ENCODE results near the gene METTL26. TPM values are rescaled to one million over a fixed set of nuclear protein-coding genes. Genes with fewer than 3 reads are reported as not detected.

METTL26 gene
- total RNA-seq, 1 experiment from 2014 or later: 149 TPM

DNA sequence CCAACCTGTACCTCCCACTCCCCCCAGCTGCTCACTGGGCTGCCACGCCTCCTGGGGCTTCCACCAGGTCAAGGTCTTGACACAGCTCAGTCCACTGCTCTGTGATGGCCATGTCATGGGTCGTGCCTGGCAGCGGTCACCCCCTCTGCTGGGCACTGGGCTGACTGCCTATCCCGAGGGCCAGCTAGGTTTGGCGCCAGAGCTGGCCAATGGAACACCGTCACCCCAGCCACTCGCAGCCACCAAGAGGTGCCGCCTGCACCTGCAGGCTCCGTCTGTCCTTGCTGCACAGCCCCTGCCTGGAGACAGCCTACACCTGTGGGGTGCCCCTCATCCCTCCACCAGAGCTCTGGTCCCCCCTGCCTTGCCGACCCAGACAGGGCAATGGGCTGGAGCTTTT is 50.8 kb downstream of the METTL26 start:
- Histone ChIP-seq H3K79me2 (ENCODE audit: low read length) (peaks cover 6% of the 10 kb centered on the region; the same call in 1 of the 2 replicates), H3K4me1 (ENCODE audit: low read length) (peaks cover 24% of the 10 kb centered on the region), H3K4me3 (ENCODE audit: low read length) (no peak overlapping the region), H3K27me3 (ENCODE audit: low read length) (no peaks in the 10 kb centered on the region), H3K9ac (ENCODE audit: low read length) (no peak overlapping the region), H4K20me1 (ENCODE audit: insufficient read depth, low read depth, low read length) (peaks cover 6% of the 10 kb centered on the region), H2AFZ (ENCODE audit: low read length) (no peak overlapping the region), H3K27ac (ENCODE audit: low read length) (no peak overlapping the region), H3K9me3 (ENCODE audit: low read length) (no peaks in the 10 kb centered on the region), H3K36me3 (ENCODE audit: insufficient read depth, low read length) (no peaks in the 10 kb centered on the region), H3K4me2 (ENCODE audit: low read depth, low read length, poor library complexity, severe bottlenecking) (no peak overlapping the region), H3K9me2 (replicated peaks; ENCODE audit: insufficient read depth, low read length) (no peaks in the 10 kb centered on the region)
- DNase-seq: peak; percentile 63

Other genes starting within 250 kb of the METTL26 start
- gene NME4, start 239.1 kb downstream of the METTL26 start, total RNA-seq (2014; rRNA removed; shearing (Covaris generic); ENCODE audit: low replicate concordance): 102 and 190 TPM in 2 replicates
- gene DECR2, start 234.4 kb downstream of the METTL26 start, total RNA-seq (2014; rRNA removed; shearing (Covaris generic); ENCODE audit: low replicate concordance): 5.3 and 10.4 TPM in 2 replicates
- 6.0 and 17.2 TPM in 2 replicates for gene RAB11FIP3, start 210.7 kb downstream of the METTL26 start, total RNA-seq (2014; rRNA removed; shearing (Covaris generic); ENCODE audit: low replicate concordance)
- 26.7 and 51.3 TPM in 2 replicates for gene CAPN15, start 108.6 kb downstream of the METTL26 start, total RNA-seq (2014; rRNA removed; shearing (Covaris generic); ENCODE audit: low replicate concordance)
- not detected in 2 replicates for gene PRR35, start 75.9 kb downstream of the METTL26 start, total RNA-seq (2014; rRNA removed; shearing (Covaris generic); ENCODE audit: low replicate concordance)
- 3.7 and 5.9 TPM in 2 replicates for gene NHLRC4, start 69.3 kb downstream of the METTL26 start, total RNA-seq (2014; rRNA removed; shearing (Covaris generic); ENCODE audit: low replicate concordance)
- 35.7 and 64.3 TPM in 2 replicates for gene PIGQ, start 66.3 kb downstream of the METTL26 start, total RNA-seq (2014; rRNA removed; shearing (Covaris generic); ENCODE audit: low replicate concordance)
- 5.9 and 11.3 TPM in 2 replicates for gene RAB40C, start 46.2 kb downstream of the METTL26 start, total RNA-seq (2014; rRNA removed; shearing (Covaris generic); ENCODE audit: low replicate concordance)
- 0.22 TPM in 1 of 2 replicates, not detected in the other for gene WFIKKN1, start 5.3 kb downstream of the METTL26 start, total RNA-seq (2014; rRNA removed; shearing (Covaris generic); ENCODE audit: low replicate concordance)
- 41.7 and 137 TPM in 2 replicates for gene MCRIP2, start 5.5 kb upstream of the METTL26 start, total RNA-seq (2014; rRNA removed; shearing (Covaris generic); ENCODE audit: low replicate concordance)
- gene WDR90, start 13.1 kb upstream of the METTL26 start, total RNA-seq (2014; rRNA removed; shearing (Covaris generic); ENCODE audit: low replicate concordance): 37.2 and 55.2 TPM in 2 replicates
- gene RHOT2, start 31.8 kb upstream of the METTL26 start, total RNA-seq (2014; rRNA removed; shearing (Covaris generic); ENCODE audit: low replicate concordance): 73.8 and 114 TPM in 2 replicates
- gene RHBDL1, start 39.4 kb upstream of the METTL26 start, total RNA-seq (2014; rRNA removed; shearing (Covaris generic); ENCODE audit: low replicate concordance): 3.6 and 15.2 TPM in 2 replicates
- 142 and 145 TPM in 2 replicates for gene STUB1, start 44.1 kb upstream of the METTL26 start, total RNA-seq (2014; rRNA removed; shearing (Covaris generic); ENCODE audit: low replicate concordance)
- gene JMJD8, start 48.0 kb upstream of the METTL26 start, total RNA-seq (2014; rRNA removed; shearing (Covaris generic); ENCODE audit: low replicate concordance): 27.6 and 28.1 TPM in 2 replicates
- gene WDR24, start 54.1 kb upstream of the METTL26 start, total RNA-seq (2014; rRNA removed; shearing (Covaris generic); ENCODE audit: low replicate concordance): 4.5 and 8.2 TPM in 2 replicates
- gene FBXL16, start 69.5 kb upstream of the METTL26 start, total RNA-seq (2014; rRNA removed; shearing (Covaris generic); ENCODE audit: low replicate concordance): 0.48 and 2.1 TPM in 2 replicates
- gene METRN, start 78.8 kb upstream of the METTL26 start, total RNA-seq (2014; rRNA removed; shearing (Covaris generic); ENCODE audit: low replicate concordance): 25.2 and 132 TPM in 2 replicates
- gene ANTKMT, start 84.8 kb upstream of the METTL26 start, total RNA-seq (2014; rRNA removed; shearing (Covaris generic); ENCODE audit: low replicate concordance): 19.8 and 53.3 TPM in 2 replicates
- 29.4 and 110 TPM in 2 replicates for gene CCDC78, start 90.1 kb upstream of the METTL26 start, total RNA-seq (2014; rRNA removed; shearing (Covaris generic); ENCODE audit: low replicate concordance)
- 57.4 and 159 TPM in 2 replicates for gene HAGHL, start 90.8 kb upstream of the METTL26 start, total RNA-seq (2014; rRNA removed; shearing (Covaris generic); ENCODE audit: low replicate concordance)
- gene CIAO3, start 104.7 kb upstream of the METTL26 start, total RNA-seq (2014; rRNA removed; shearing (Covaris generic); ENCODE audit: low replicate concordance): 32.1 and 77.4 TPM in 2 replicates
- gene MSLN, start 124.4 kb upstream of the METTL26 start, total RNA-seq (2014; rRNA removed; shearing (Covaris generic); ENCODE audit: low replicate concordance): 0.47 TPM in 1 of 2 replicates, not detected in the other
- gene RPUSD1, start 152.1 kb upstream of the METTL26 start, total RNA-seq (2014; rRNA removed; shearing (Covaris generic); ENCODE audit: low replicate concordance): 26.6 and 61.1 TPM in 2 replicates
- gene CHTF18, start 152.3 kb upstream of the METTL26 start, total RNA-seq (2014; rRNA removed; shearing (Covaris generic); ENCODE audit: low replicate concordance): 7.9 and 35.2 TPM in 2 replicates
- gene GNG13, start 164.4 kb upstream of the METTL26 start, total RNA-seq (2014; rRNA removed; shearing (Covaris generic); ENCODE audit: low replicate concordance): not detected in 2 replicates

All from Karpas-422 (cell line).